Subcutaneous preadipocyte (primary cell): ENCODE data around the gene TRIM40. TPM values are rescaled to one million over a fixed set of nuclear protein-coding genes. Genes with fewer than 3 reads are reported as not detected.

Experiments
- small RNA-seq: library from RNA; depleted of rRNA; stranded (forward); fragments of <200 nt; gene quantifications from one replicate; pipeline ENCODE3, GENCODE V24; 2012
- total RNA-seq: library from RNA; depleted of rRNA; stranded (reverse); fragments of >200 nt; gene quantifications from 2 replicates; pipeline ENCODE4 v1.2.3, GENCODE V29; 2012

TRIM40 gene
- not detected in 2 replicates for total RNA-seq

GRCh38 chr6:30135757-30136156, at the start of gene TRIM40:
TSS of gene TRIM40 (plus strand) at chr6:30136140. CDS start at chr6:30137037, 897 bp downstream.

GRCh38 chr6:30113003-30113759, 22.8 kb upstream of the TRIM40 start, which contains the start of gene TRIM31:
TSS of gene TRIM31 (minus strand) at chr6:30113090. CDS start at chr6:30112805, 285 bp downstream.

GRCh38 chr6:30160785-30161531, 25.0 kb downstream of the TRIM40 start, which contains the start of gene TRIM10:
TSS of gene TRIM10 (minus strand) at chr6:30161211. CDS start at chr6:30160858, 353 bp downstream.

GRCh38 chr6:30163090-30163917, 27.4 kb downstream of the TRIM40 start, which contains the start of gene TRIM15:
TSS of gene TRIM15 (plus strand) at chr6:30163546. CDS start at chr6:30163685, 139 bp downstream.

Small RNAs within 50 kb of the gene (small RNA-seq; reads per million reads assigned to genes)
- gene RF00554, result not detected

Other genes with a start within 250 kb of the TRIM40 start
- 200 and 228 TPM in 2 replicates for gene HLA-A, start 193.6 kb upstream of the TRIM40 start, total RNA-seq
- 28.7 and 38.6 TPM in 2 replicates for gene POLR1H, start 74.9 kb upstream of the TRIM40 start, total RNA-seq
- gene PPP1R11, start 68.9 kb upstream of the TRIM40 start, total RNA-seq, result 29.9 and 30.1 TPM in 2 replicates
- not detected in 2 replicates for gene RNF39, start 60.4 kb upstream of the TRIM40 start, total RNA-seq
- not detected in 2 replicates for gene TRIM31, start 23.1 kb upstream of the TRIM40 start, total RNA-seq
- not detected in 2 replicates for gene TRIM10, start 25.1 kb downstream of the TRIM40 start, total RNA-seq
- not detected in 2 replicates for gene TRIM15, start 27.4 kb downstream of the TRIM40 start, total RNA-seq
- 16.5 and 19.4 TPM in 2 replicates for gene TRIM26, start 77.3 kb downstream of the TRIM40 start, total RNA-seq
- 6.2 and 9.0 TPM in 2 replicates for gene TRIM39, start 190.8 kb downstream of the TRIM40 start, total RNA-seq
- 32.1 and 65.0 TPM in 2 replicates for gene RPP21, start 209.0 kb downstream of the TRIM40 start, total RNA-seq